Tibial artery (tissue), 4 donors: ENCODE data around the gene RFNG.

ENCODE experiments used
- DNase-seq, 2 donors: peaks; one replicate each; pipeline ENCODE4 v3.0.0-alpha.2; 2019
- H3K27ac ChIP-seq, 2 donors: fragments of 200-600 bp; sonication (generic) in 1 of 2; 1 replicate in 1 of 2; 2 replicates in 1 of 2; pipeline ENCODE4 v1.5.1; 2018 to 2019; ENCODE audit warnings: mild to moderate bottlenecking in 1 of 2
- H3K27me3 ChIP-seq, 2 donors: fragments of 200-600 bp; sonication (generic) in 1 of 2; one replicate each; pipeline versions ENCODE4 v1.5.1 to v1.6.0; 2016 to 2019
- H3K36me3 ChIP-seq, 3 donors: fragments of 200-600 bp; sonication (generic) in 2 of 3; one replicate each; pipeline ENCODE4 v1.5.1; 2016 to 2019; ENCODE audit warnings: mild to moderate bottlenecking in 2 of 3
- H3K4me1 ChIP-seq, 4 donors: fragments of 200-600 bp; sonication (generic) in 2 of 4; 1 replicate in 3 of 4; 2 replicates in 1 of 4; pipeline ENCODE4 v1.5.1; 2016 to 2019
- H3K4me3 ChIP-seq, 2 donors: fragments of 200-600 bp; sonication (generic) in 1 of 2; 1 replicate in 1 of 2; 2 replicates in 1 of 2; pipeline ENCODE4 v1.5.1; 2018 to 2019; ENCODE audit warnings: mild to moderate bottlenecking in 2 of 2
- H3K9me3 ChIP-seq, 3 donors: fragments of 200-600 bp; sonication (generic) in 1 of 3; one replicate each; pipeline ENCODE4 v1.5.1; 2016 to 2019
- CTCF ChIP-seq, 2 experiments: fragments of 200-600 bp in 1 of 2; fragments of 450-650 bp in 1 of 2; IDR thresholded peaks; one replicate each; pipeline ENCODE4 v1.5.1; 2017 to 2019; ENCODE audit warnings: antibody characterized with exemption in 2 of 2, mild to moderate bottlenecking in 1 of 2, moderate library complexity in 1 of 2
- intact Hi-C: fragments of 100-400 bp; cut with DNase I; formaldehyde crosslinking; loops from one replicate; pipeline ENCODE4 v1.15.0; 2023; ENCODE audit warnings: low total_unique reads

Gene RFNG

DNA sequence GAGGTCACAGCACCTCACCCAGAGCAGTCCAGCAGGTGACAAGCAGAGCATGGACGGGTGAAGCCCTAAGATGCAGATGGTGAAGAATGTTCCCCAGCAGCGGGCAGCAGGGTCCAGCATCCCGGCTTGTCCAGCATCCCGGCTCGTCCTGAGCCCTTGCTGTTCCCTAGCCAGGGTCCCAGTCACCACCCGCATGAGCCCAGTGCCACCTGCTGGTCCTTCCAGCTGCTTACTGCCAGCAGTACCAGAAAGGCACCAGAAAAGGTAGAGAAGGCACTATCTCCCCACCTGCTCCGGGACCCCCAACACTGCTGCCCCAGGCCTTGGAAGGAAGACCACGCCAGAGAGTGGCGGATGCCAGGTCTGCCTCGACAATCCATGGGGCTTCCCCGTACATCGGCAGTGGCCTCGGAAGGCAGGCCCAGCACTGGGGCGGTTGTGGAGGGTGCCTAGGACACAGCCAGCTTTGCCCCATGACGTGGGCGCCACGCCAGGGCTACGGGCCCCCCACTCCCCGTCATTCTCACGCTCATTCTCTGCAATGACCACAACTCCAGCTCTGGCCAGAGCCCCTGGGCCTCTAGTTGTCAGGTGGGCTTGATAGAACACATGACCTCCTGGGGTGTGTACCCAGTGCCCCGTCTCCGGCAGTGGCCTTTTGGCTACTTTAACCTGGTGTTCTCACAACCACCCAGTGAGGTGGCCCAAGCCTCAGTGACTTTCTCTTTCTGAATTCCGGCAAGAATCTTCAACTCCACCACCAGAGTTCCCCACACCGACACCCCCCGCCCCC lies 30.3 kb downstream of the RFNG start:
- TF ChIP-seq CTCF (IDR thresholded peaks at IDR 0.05), result peak; percentile 66 to 83
- peak overlapping the region in 1 of 2 donors; percentile 61 for H3K27ac ChIP-seq
- no peaks in the 10 kb centered on the region for H3K9me3 ChIP-seq
- H3K36me3 ChIP-seq, result peaks cover 0 to 25% (median 11%) of the 10 kb centered on the region in 3 donors
- DNase-seq, result peak; percentile 77 to 86
- peak overlapping the region in 1 of 2 donors; percentile 91 for H3K4me3 ChIP-seq
- peaks cover 0 to 33% (median 25%) of the 10 kb centered on the region in 4 donors for H3K4me1 ChIP-seq
- intact Hi-C loops, result loop anchor here (2.0 kb wide), 1 partner anchor 63 kb away; no protein-coding TSS in a partner anchor
- no peaks in the 10 kb centered on the region for H3K27me3 ChIP-seq

DNA sequence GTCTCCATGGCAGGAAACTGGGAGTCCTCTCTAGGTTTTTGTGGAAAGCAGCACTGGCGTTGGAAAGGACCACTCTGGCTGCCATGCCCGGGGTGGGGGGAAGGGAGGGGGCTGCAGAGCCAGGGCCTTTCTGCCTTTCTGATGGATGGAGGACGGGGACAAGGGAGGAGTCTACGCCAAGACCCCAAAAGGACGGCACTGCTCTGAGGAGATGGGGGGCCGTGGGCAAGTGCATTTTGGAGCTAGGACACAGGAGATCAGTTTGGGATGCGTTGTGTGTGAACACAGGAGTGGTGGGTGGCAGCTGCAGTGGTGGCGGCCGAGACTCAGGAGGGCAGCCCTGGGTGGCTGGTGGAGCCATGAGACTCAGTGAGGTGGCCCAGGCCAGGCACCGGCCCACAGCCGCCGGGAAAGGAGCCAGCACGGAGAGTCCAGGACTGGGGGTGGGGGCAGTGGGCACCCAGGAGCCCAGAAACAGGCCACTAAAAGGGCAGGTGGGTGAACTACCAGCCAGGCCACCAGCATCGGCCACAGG lies 31.0 kb downstream of the RFNG start:
- no peak overlapping the region for H3K4me3 ChIP-seq
- no peak for DNase-seq
- intact Hi-C loops, result loop anchor here (2.0 kb wide), 1 partner anchor 62 kb away; no protein-coding TSS in a partner anchor
- no peak for TF ChIP-seq CTCF (IDR thresholded peaks at IDR 0.05)
- peaks cover 0 to 25% (median 11%) of the 10 kb centered on the region in 3 donors for H3K36me3 ChIP-seq
- no peaks in the 10 kb centered on the region for H3K9me3 ChIP-seq
- H3K27me3 ChIP-seq, result no peaks in the 10 kb centered on the region
- H3K4me1 ChIP-seq, result peaks cover 0 to 33% (median 25%) of the 10 kb centered on the region in 4 donors
- no peak overlapping the region for H3K27ac ChIP-seq

GRCh38 chr17:82019690-82020571 lies 31.7 kb downstream of the RFNG start:
- peak; percentile 42 to 60 for TF ChIP-seq CTCF (IDR thresholded peaks at IDR 0.05)
- H3K36me3 ChIP-seq, result peaks cover 0 to 25% (median 11%) of the 10 kb centered on the region in 3 donors
- peaks cover 0 to 33% (median 25%) of the 10 kb centered on the region in 4 donors for H3K4me1 ChIP-seq
- H3K9me3 ChIP-seq, result no peaks in the 10 kb centered on the region
- H3K4me3 ChIP-seq, result no peak overlapping the region
- intact Hi-C loops, result loop anchor here (2.0 kb wide), 1 partner anchor 61 kb away; no protein-coding TSS in a partner anchor
- no peak overlapping the region for H3K27ac ChIP-seq
- DNase-seq, result no peak
- H3K27me3 ChIP-seq, result no peaks in the 10 kb centered on the region

DNA sequence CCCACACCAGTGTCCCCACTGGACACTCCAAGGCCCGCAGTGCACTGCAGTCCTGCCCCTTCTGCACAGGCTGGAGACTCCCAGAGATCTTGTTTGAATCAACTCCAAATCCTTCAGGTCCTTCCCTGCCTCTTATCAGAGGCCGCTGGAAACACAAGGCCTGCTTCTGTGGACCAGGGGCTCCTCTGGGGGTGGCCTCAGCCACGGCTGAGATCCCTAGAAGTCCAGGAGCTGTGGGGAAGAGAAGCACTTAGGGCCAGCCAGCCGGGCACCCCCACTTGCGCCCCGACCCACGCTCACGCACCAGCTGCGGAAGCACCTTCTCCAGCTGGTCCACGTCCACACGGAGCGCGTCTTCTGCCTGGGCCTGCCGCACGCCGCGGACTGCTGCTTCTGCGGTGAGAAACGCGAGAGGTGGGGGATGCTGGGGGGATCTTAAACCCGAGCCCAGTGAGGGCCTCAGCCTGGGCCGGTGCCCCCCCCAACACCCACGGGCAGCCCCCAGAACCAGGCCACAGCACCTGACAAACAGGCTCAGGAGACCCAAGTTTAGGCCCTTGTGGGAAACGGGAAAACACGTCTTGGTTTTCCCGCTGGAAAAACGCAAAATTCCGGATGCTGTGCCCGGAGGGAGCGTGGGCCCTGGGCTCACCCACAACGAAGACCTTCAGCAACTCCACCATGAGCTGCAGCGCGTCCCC lies 32.5 kb downstream of the RFNG start:
- intact Hi-C loops, result no loop called here
- no peak for DNase-seq
- Histone ChIP-seq H3K36me3 (peaks cover 0 to 25% (median 11%) of the 10 kb centered on the region in 3 donors), H3K4me1 (peaks cover 0 to 28% (median 22%) of the 10 kb centered on the region in 4 donors), H3K27ac (no peak overlapping the region), H3K9me3 (no peaks in the 10 kb centered on the region), H3K4me3 (no peak overlapping the region), H3K27me3 (no peaks in the 10 kb centered on the region)
- TF ChIP-seq CTCF (IDR thresholded peaks at IDR 0.05), result no peak
